GM23248 (cell line): ENCODE data around the gene PYGO2. TPM values are rescaled to one million over a fixed set of nuclear protein-coding genes. Genes with fewer than 3 reads are reported as not detected.
A peak's percentile ranks its signal among the peaks of the same experiment; 100 is the strongest.

ENCODE experiments used
- DNase-seq: peaks from one replicate; pipeline ENCODE4 v3.0.0-alpha.2; 2015
- H2AFZ ChIP-seq: fragments of 200-600 bp; sonication (generic); 2 replicates; pipeline ENCODE4 v1.6.1; 2016; ENCODE audit warnings: antibody characterized with exemption
- H3F3A ChIP-seq: fragments of 200-600 bp; sonication (generic); 2 replicates; pipeline ENCODE4 v1.6.1; 2016; ENCODE audit warnings: mild to moderate bottlenecking, antibody characterized with exemption, mixed run types; ENCODE audit not compliant: insufficient read depth
- H3K27ac ChIP-seq: fragments of 200-600 bp; sonication (generic); 2 replicates; pipeline ENCODE4 v1.5.1; 2016; ENCODE audit warnings: mild to moderate bottlenecking
- H3K27me3 ChIP-seq: fragments of 200-600 bp; sonication (generic); replicated peaks from 2 replicates; pipeline ENCODE4 v1.6.1; 2016; ENCODE audit warnings: mild to moderate bottlenecking; ENCODE audit not compliant: insufficient read depth
- H3K36me3 ChIP-seq: fragments of 200-600 bp; sonication (generic); 2 replicates; pipeline ENCODE4 v1.6.1; 2016; ENCODE audit warnings: low read depth, mild to moderate bottlenecking
- H3K4me1 ChIP-seq: fragments of 200-600 bp; sonication (generic); 2 replicates; pipeline ENCODE4 v1.6.1; 2016; ENCODE audit warnings: mild to moderate bottlenecking; ENCODE audit not compliant: insufficient read depth
- H3K4me2 ChIP-seq: fragments of 200-600 bp; sonication (generic); one replicate; pipeline ENCODE4 v1.6.1; 2016; ENCODE audit warnings: mild to moderate bottlenecking; ENCODE audit not compliant: unreplicated experiment
- H3K4me3 ChIP-seq: fragments of 200-600 bp; sonication (generic); 2 replicates; pipeline ENCODE4 v1.5.1; 2016; ENCODE audit warnings: mild to moderate bottlenecking
- H3K79me2 ChIP-seq: fragments of 200-600 bp; sonication (generic); 2 replicates; pipeline ENCODE4 v1.6.1; 2016; ENCODE audit warnings: mild to moderate bottlenecking; ENCODE audit not compliant: insufficient read depth
- H3K9ac ChIP-seq: fragments of 200-600 bp; sonication (generic); 2 replicates; pipeline ENCODE4 v1.6.1; 2016; ENCODE audit warnings: mild to moderate bottlenecking
- H3K9me2 ChIP-seq: fragments of 200-600 bp; sonication (generic); 2 replicates; pipeline ENCODE4 v1.6.1; 2016; ENCODE audit warnings: mixed run types, mild to moderate bottlenecking, moderate library complexity; ENCODE audit not compliant: insufficient read depth
- H3K9me3 ChIP-seq: fragments of 200-600 bp; sonication (generic); one replicate; pipeline ENCODE4 v1.6.1; 2017; ENCODE audit warnings: low read depth
- H4K20me1 ChIP-seq: fragments of 200-600 bp; sonication (generic); 2 replicates; pipeline ENCODE4 v1.6.0; 2016; ENCODE audit not compliant: insufficient read depth
- EZH2 ChIP-seq: fragments of 200-600 bp; sonication (generic); IDR thresholded peaks from 2 replicates; pipeline ENCODE4 v1.6.1; 2018; ENCODE audit warnings: antibody characterized with exemption, mild to moderate bottlenecking; ENCODE audit not compliant: insufficient read depth, poor library complexity, severe bottlenecking
- EZH2phosphoT487 ChIP-seq: fragments of 200-600 bp; sonication (generic); IDR thresholded peaks from 2 replicates; pipeline ENCODE4 v1.6.1; 2018; ENCODE audit warnings: antibody characterized with exemption, moderate library complexity, mild to moderate bottlenecking, low read depth; ENCODE audit not compliant: insufficient read depth
- WGBS, 2 experiments: methylation state at CpG; one replicate each; pipeline ENCODE4 v1.1.6; 2015 to 2017; ENCODE audit warnings: low lambda C conversion rate in 2 of 2, low coverage in 1 of 2; ENCODE audit errors: missing lambda C conversion rate in 2 of 2; 5-methylcytosine and 5-hydroxymethylcytosine counted together
- in situ Hi-C: fragments of 300-500 bp; cut with MboI; formaldehyde crosslinking; loops from 2 replicates; pipeline ENCODE4 v1.15.0; 2020
- polyA plus RNA-seq: library from polyadenylated mRNA; unstranded; fragments of >200 nt; fragmentation: Nextera tagmentation; extraction: Ambion mirVana; gene quantifications from 2 replicates; pipeline ENCODE4 v1.2.1, GENCODE V29; 2016
- total RNA-seq: library from RNA; depleted of rRNA; stranded (reverse); fragments of >200 nt; shearing (Covaris generic); gene quantifications from 2 replicates; pipeline ENCODE4 v1.2.3, GENCODE V29; 2014

Gene PYGO2
- total and polyA plus RNA-seq, 2 experiments from 2014 or later: 14.7 to 14.9 TPM

DNA sequence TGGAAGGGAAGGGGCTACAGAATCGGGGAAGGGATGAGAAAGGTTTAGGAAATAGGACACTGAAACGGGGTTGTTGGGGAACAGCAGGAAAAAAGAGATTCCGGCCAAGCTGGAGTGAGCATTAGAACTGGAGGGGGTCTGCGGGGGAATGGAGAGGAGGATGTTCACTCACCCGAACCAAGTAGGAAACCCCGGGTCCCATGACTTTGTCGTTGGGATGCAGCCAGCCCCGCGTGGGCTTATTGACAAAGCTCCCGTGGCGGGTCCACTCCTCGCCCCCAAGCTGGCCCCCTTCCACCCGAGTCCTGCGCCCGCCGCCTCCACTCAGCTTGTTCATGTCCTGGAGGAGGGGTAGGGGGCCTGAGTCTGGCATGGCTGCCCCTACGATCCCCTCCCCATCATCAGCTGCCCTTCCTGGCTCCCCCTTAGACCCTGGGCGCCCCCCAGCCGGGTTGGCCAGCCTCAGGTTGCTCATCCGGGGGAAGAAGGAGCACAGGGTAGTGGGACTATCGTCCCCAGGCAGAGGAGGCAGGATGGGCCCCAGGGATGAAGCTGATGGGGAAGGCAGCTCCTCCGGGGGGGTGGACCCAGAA, 8.4 kb upstream of the PYGO2 start:
- WGBS, 2 experiments: 4 to 6% methylated on average over 5 to 17 of the region's 22 CpGs
- peaks cover 30% of the 10 kb centered on the region for H3K4me1 ChIP-seq
- H3F3A ChIP-seq: peaks cover 46% of the 10 kb centered on the region
- TF ChIP-seq EZH2: no peak
- peak overlapping the region; percentile 96 for H3K4me2 ChIP-seq
- H3K9me3 ChIP-seq: no peaks in the 10 kb centered on the region
- no peaks in the 10 kb centered on the region for H3K27me3 ChIP-seq
- peak overlapping the region; percentile 82 for H3K4me3 ChIP-seq
- no peaks in the 10 kb centered on the region for H4K20me1 ChIP-seq
- H2AFZ ChIP-seq: no peak overlapping the region
- in situ Hi-C loops: no loop called here
- H3K9ac ChIP-seq: peak overlapping the region; percentile 98
- H3K9me2 ChIP-seq: no peaks in the 10 kb centered on the region
- peaks cover 24% of the 10 kb centered on the region for H3K36me3 ChIP-seq
- peak overlapping the region; percentile 99 for H3K27ac ChIP-seq
- peak; percentile 35 for DNase-seq
- H3K79me2 ChIP-seq: peaks cover 57% of the 10 kb centered on the region

DNA sequence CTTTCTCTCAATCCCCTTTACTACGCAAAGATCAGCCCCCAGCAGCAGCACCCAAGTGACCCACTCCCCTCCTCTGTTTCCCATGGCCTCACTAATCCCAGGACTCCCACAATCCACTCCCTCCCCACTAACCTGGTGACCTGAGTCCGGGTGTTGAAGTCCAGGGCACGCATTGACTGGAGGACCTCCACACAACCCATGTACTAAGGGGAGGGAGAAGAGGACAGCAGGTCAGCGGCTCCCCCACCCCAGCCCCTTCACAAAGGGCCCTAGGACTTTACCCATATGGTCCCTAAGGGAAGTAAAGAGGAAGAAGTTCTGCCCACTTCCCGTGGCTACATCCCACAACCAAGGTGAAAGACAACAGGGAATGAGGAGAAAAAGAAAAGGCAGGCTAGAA, 7.7 kb upstream of the PYGO2 start:
- in situ Hi-C loops: no loop called here
- Histone ChIP-seq H3K9ac (peak overlapping the region; percentile 98), H2AFZ (no peak overlapping the region), H4K20me1 (no peaks in the 10 kb centered on the region), H3K36me3 (peaks cover 26% of the 10 kb centered on the region), H3K79me2 (peaks cover 64% of the 10 kb centered on the region), H3K9me3 (no peaks in the 10 kb centered on the region), H3F3A (peaks cover 52% of the 10 kb centered on the region), H3K27me3 (no peaks in the 10 kb centered on the region), H3K4me1 (peaks cover 30% of the 10 kb centered on the region), H3K9me2 (no peaks in the 10 kb centered on the region), H3K4me3 (peak overlapping the region; percentile 82), H3K27ac (peak overlapping the region; percentile 99; the same call in 1 of the 2 replicates), H3K4me2 (peak overlapping the region; percentile 96)
- DNase-seq: no peak
- WGBS, 2 experiments: 32 to 45% methylated on average over 5 of the region's 5 CpGs
- TF ChIP-seq EZH2phosphoT487 (no peak), EZH2 (no peak)

DNA sequence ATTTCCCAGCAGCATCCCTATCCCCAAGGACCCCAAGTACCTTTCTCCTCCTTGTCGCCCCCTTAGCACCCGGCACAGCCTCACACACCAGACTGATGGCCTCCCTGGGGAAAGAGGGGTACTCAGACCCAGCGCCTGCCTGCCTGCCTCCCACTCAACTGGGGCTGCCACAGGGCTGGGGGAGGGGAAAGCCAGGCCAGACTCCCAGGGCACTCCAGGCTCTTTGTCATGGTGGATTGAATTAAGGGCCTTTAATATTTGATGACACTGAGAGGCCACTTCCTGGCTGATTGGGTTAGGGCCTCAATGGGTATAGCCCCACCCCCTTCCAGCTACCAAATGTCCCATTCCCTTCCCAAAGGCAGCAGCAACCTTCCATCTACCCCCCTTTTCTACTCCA, 7.1 kb upstream of the PYGO2 start:
- H3K27me3 ChIP-seq: no peaks in the 10 kb centered on the region
- peak overlapping the region; percentile 98 for H3K9ac ChIP-seq
- H3K4me2 ChIP-seq: peak overlapping the region; percentile 96
- TF ChIP-seq EZH2: no peak
- no peak for TF ChIP-seq EZH2phosphoT487
- in situ Hi-C loops: no loop called here
- no peaks in the 10 kb centered on the region for H4K20me1 ChIP-seq
- 90 to 98% methylated on average over 3 of the region's 3 CpGs for WGBS, 2 experiments
- peak overlapping the region; percentile 82 for H3K4me3 ChIP-seq
- no peak overlapping the region for H2AFZ ChIP-seq
- H3K9me2 ChIP-seq: no peaks in the 10 kb centered on the region
- no peak for DNase-seq
- H3K36me3 ChIP-seq: peaks cover 26% of the 10 kb centered on the region
- H3F3A ChIP-seq: peaks cover 57% of the 10 kb centered on the region
- no peak overlapping the region for H3K27ac ChIP-seq
- peaks cover 64% of the 10 kb centered on the region for H3K79me2 ChIP-seq
- peaks cover 30% of the 10 kb centered on the region for H3K4me1 ChIP-seq
- no peaks in the 10 kb centered on the region for H3K9me3 ChIP-seq

DNA sequence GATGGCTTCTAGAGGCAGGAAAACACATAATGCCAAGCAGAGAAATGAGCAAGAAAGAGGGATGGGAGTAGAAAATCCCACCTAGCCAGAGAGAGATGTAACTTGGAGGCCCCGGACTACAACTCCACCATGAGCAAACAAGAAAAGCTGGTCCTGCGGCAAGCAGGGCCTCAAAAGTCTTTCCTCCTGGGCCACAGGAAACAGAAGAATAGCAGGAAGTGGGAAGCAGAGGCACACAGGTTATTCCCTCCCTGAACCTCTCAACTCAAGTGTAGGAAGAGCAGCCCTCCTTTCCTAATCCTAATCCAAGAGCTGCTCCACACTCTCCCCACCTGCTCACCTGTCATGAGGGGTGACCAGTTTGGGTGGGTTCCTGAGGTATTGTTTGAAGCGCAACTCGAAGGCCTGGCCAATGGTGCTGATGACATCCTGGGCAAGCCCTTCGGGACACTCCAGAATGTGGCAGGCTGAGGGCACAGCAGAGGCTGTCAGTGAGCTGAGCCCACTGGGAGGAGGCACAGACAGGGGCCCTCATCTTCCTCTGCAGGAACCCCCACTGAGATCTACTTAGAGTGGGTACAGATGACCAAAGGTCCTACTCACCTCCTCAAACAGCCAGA, 5.9 kb upstream of the PYGO2 start:
- Histone ChIP-seq H3K4me2 (no peak overlapping the region), H3K36me3 (peaks cover 26% of the 10 kb centered on the region), H3K4me1 (peaks cover 28% of the 10 kb centered on the region), H3K27ac (no peak overlapping the region), H3K9me3 (no peaks in the 10 kb centered on the region), H2AFZ (no peak overlapping the region), H4K20me1 (no peaks in the 10 kb centered on the region), H3K79me2 (peaks cover 64% of the 10 kb centered on the region), H3K27me3 (no peaks in the 10 kb centered on the region), H3K9ac (peak overlapping the region; percentile 98), H3K4me3 (no peak overlapping the region), H3K9me2 (no peaks in the 10 kb centered on the region), H3F3A (peaks cover 53% of the 10 kb centered on the region)
- no peak for DNase-seq
- no peak for TF ChIP-seq EZH2
- no peak for TF ChIP-seq EZH2phosphoT487
- in situ Hi-C loops: no loop called here
- WGBS, 2 experiments: 97 to 99% methylated on average over 5 of the region's 5 CpGs
